ENCODE measurements around the gene TM9SF3.

The TM9SF3 gene

GRCh38 chr10:96573036-96573435, 13.8 kb downstream of the TM9SF3 start:
- peaks cover 98% of the 10 kb centered on the region for H3K79me2 ChIP-seq (ENCODE audit: insufficient read depth, low read length)
- H3K4me3 ChIP-seq (ENCODE audit: insufficient read depth, low read length, poor library complexity, severe bottlenecking), result no peak overlapping the region
- no peaks in the 10 kb centered on the region for H3K9me3 ChIP-seq (ENCODE audit: insufficient read depth, low read length)
- no peak overlapping the region for H2AFZ ChIP-seq (ENCODE audit: low read depth, low read length, severe bottlenecking)
- no peak overlapping the region for H3K4me2 ChIP-seq (ENCODE audit: low read depth, low read length, poor library complexity, severe bottlenecking)
- H3K36me3 ChIP-seq (ENCODE audit: low read length), result peaks cover 17% of the 10 kb centered on the region; the same call in 1 of the 2 replicates
- peaks cover 38% of the 10 kb centered on the region for H4K20me1 ChIP-seq (ENCODE audit: low read depth, low read length)
- no peak overlapping the region for H3K27ac ChIP-seq (ENCODE audit: low read depth, low read length)
- H3K9me2 ChIP-seq (replicated peaks; ENCODE audit: insufficient read depth, low read length), result no peaks in the 10 kb centered on the region
- peaks cover 7% of the 10 kb centered on the region; the same call in 1 of the 2 replicates for H3F3A ChIP-seq (ENCODE audit: insufficient read depth)
- TF ChIP-seq EZH2phosphoT487 (conservative IDR thresholded peaks at IDR 0.05; ENCODE audit: low read length), result no peak
- TF ChIP-seq, protein P1, sequence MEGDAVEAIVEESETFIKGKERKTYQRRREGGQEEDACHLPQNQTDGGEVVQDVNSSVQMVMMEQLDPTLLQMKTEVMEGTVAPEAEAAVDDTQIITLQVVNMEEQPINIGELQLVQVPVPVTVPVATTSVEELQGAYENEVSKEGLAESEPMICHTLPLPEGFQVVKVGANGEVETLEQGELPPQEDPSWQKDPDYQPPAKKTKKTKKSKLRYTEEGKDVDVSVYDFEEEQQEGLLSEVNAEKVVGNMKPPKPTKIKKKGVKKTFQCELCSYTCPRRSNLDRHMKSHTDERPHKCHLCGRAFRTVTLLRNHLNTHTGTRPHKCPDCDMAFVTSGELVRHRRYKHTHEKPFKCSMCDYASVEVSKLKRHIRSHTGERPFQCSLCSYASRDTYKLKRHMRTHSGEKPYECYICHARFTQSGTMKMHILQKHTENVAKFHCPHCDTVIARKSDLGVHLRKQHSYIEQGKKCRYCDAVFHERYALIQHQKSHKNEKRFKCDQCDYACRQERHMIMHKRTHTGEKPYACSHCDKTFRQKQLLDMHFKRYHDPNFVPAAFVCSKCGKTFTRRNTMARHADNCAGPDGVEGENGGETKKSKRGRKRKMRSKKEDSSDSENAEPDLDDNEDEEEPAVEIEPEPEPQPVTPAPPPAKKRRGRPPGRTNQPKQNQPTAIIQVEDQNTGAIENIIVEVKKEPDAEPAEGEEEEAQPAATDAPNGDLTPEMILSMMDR (IDR thresholded peaks at IDR 0.05; ENCODE audit: insufficient read depth, low read length, poor library complexity, severe bottlenecking), result no peak
- no peaks in the 10 kb centered on the region for H3K27me3 ChIP-seq (ENCODE audit: low read length)
- no peak overlapping the region for H3K9ac ChIP-seq (ENCODE audit: low read length)

DNA sequence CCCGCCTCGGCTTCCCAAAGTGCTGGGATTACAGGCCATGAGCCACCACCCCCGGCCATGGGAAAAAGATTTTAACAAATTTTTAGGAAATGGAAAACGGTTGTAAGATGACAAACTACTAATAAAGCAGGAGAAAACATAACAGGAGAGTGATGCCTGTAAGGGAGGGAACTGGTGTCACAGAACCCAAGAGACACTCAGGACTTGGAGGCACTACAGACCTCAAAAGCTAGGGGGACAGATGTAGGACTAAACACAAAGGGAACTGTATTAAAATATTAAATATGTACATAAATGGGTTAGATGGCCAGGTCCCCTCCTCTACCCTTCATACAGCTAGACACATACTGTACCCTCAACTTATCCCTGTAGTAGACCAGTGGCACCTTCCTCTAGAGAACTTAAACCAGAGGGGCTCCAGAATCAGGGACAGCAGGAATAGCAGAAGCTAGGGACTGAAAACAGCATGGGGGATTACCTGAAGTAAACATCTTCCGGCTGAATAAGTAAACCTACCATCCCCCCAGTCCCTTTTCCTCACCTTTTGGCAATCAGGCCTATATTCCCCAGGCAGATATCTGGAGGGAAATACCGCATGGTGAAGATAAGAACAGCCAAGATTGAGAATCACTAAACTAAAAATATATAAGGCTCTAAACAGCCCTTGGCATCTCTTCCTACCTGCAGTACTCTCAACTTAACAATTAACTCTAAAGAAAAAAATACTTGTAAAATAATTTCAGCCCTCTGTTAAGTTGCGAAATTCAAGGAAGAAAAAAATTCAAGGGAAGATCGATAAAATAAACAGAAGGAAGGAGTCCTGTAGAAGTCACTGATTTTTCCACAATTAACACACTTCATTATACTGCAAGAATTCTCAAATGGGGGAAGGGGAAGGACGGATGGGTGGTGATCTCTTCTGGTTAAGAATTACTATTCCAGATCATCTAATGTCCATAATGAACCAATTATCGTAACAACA, 15.5 kb downstream of the TM9SF3 start:
- Histone ChIP-seq H3K4me2 (ENCODE audit: low read depth, low read length, poor library complexity, severe bottlenecking) (no peak overlapping the region), H3K9me2 (replicated peaks; ENCODE audit: insufficient read depth, low read length) (no peaks in the 10 kb centered on the region), H3K36me3 (ENCODE audit: low read length) (peaks cover 21% of the 10 kb centered on the region; the same call in 1 of the 2 replicates), H4K20me1 (ENCODE audit: low read depth, low read length) (peaks cover 30% of the 10 kb centered on the region), H3K27ac (ENCODE audit: low read depth, low read length) (no peak overlapping the region), H3K79me2 (ENCODE audit: insufficient read depth, low read length) (peaks cover 93% of the 10 kb centered on the region), H3K9me3 (ENCODE audit: insufficient read depth, low read length) (no peaks in the 10 kb centered on the region), H3F3A (ENCODE audit: insufficient read depth) (no peaks in the 10 kb centered on the region), H3K4me3 (ENCODE audit: insufficient read depth, low read length, poor library complexity, severe bottlenecking) (no peak overlapping the region), H3K9ac (ENCODE audit: low read length) (no peak overlapping the region), H3K27me3 (ENCODE audit: low read length) (no peaks in the 10 kb centered on the region), H2AFZ (ENCODE audit: low read depth, low read length, severe bottlenecking) (no peak overlapping the region)
- TF ChIP-seq, protein P1 (IDR thresholded peaks at IDR 0.05; ENCODE audit: insufficient read depth, low read length, poor library complexity, severe bottlenecking), result no peak
- TF ChIP-seq EZH2phosphoT487 (conservative IDR thresholded peaks at IDR 0.05; ENCODE audit: low read length), result no peak

- no peak overlapping the region for H3K4me2 ChIP-seq (ENCODE audit: low read depth, low read length, poor library complexity, severe bottlenecking)
- no peaks in the 10 kb centered on the region for H3K9me2 ChIP-seq (replicated peaks; ENCODE audit: insufficient read depth, low read length)
- no peak for TF ChIP-seq EZH2phosphoT487 (conservative IDR thresholded peaks at IDR 0.05; ENCODE audit: low read length)
- TF ChIP-seq, protein P1 (IDR thresholded peaks at IDR 0.05; ENCODE audit: insufficient read depth, low read length, poor library complexity, severe bottlenecking), result no peak
- H3K4me3 ChIP-seq (ENCODE audit: insufficient read depth, low read length, poor library complexity, severe bottlenecking), result no peak overlapping the region
- no peaks in the 10 kb centered on the region for H3K9me3 ChIP-seq (ENCODE audit: insufficient read depth, low read length)
- peaks cover 92% of the 10 kb centered on the region for H3K79me2 ChIP-seq (ENCODE audit: insufficient read depth, low read length)
- no peak overlapping the region for H3K27ac ChIP-seq (ENCODE audit: low read depth, low read length)
- peaks cover 38% of the 10 kb centered on the region for H4K20me1 ChIP-seq (ENCODE audit: low read depth, low read length)
- peaks cover 19% of the 10 kb centered on the region; the same call in 1 of the 2 replicates for H3K36me3 ChIP-seq (ENCODE audit: low read length)
- H3K9ac ChIP-seq (ENCODE audit: low read length), result no peak overlapping the region
- 0 out of 2 replicates have a peak, but pooled peaks cover 6% of the 10 kb centered on the region for H3F3A ChIP-seq (ENCODE audit: insufficient read depth)
- no peak overlapping the region for H2AFZ ChIP-seq (ENCODE audit: low read depth, low read length, severe bottlenecking)
- H3K27me3 ChIP-seq (ENCODE audit: low read length), result no peaks in the 10 kb centered on the region
Measured at GRCh38 chr10:96570511-96570910, 16.3 kb downstream of the TM9SF3 start.
